ENCODE data around the gene DTD1.

- TF ChIP-seq ZNF549 (CRISPR knock-in tag; IDR thresholded peaks at IDR 0.05), result no peak
- TF ChIP-seq REST (IDR thresholded peaks at IDR 0.05; ENCODE audit: borderline replicate concordance in 1 of 2, low read depth in 1 of 2, low read length in 2 of 2), result no peak
- no peak for TF ChIP-seq REPIN1 (CRISPR knock-in tag; IDR thresholded peaks at IDR 0.05; ENCODE audit: borderline replicate concordance, low read depth)
- TF ChIP-seq ZBTB10 (CRISPR knock-in tag; IDR thresholded peaks at IDR 0.05; ENCODE audit: borderline replicate concordance), result no peak
- TF ChIP-seq ZBTB49 (CRISPR knock-in tag; IDR thresholded peaks at IDR 0.05; ENCODE audit: borderline replicate concordance), result no peak
- no peak for TF ChIP-seq TBP (CRISPR knock-in tag; IDR thresholded peaks at IDR 0.05)
- TF ChIP-seq ZNF510 (CRISPR knock-in tag; IDR thresholded peaks at IDR 0.05; ENCODE audit: low read depth), result no peak
- TF ChIP-seq ZNF326 (CRISPR knock-in tag; IDR thresholded peaks at IDR 0.05; ENCODE audit: borderline replicate concordance), result no peak
- no peak for TF ChIP-seq CHD2 (IDR thresholded peaks at IDR 0.05; ENCODE audit: low read depth, low read length)
- no peak for TF ChIP-seq MAX (IDR thresholded peaks at IDR 0.05)
- TF ChIP-seq CTCF (CRISPR knock-in tag; IDR thresholded peaks at IDR 0.05), result no peak
- no peak for TF ChIP-seq FOXO4 (CRISPR knock-in tag; conservative IDR thresholded peaks at IDR 0.05)
- no peak for TF ChIP-seq CBX2 (IDR thresholded peaks at IDR 0.05; ENCODE audit: low read depth, low read length)
- TF ChIP-seq CBX2 (CRISPR knock-in tag; IDR thresholded peaks at IDR 0.05; ENCODE audit: low read depth), result no peak
Observed at GRCh38 chr20:18657575-18657974, 69.7 kb downstream of the DTD1 start.
